ENCODE measurements around the gene AACS. TPM values are rescaled to one million over a fixed set of nuclear protein-coding genes. Genes with fewer than 3 reads are reported as not detected.

AACS gene
- total and polyA plus RNA-seq, 2 of the 13 experiments (the other 11 are each of a cell fraction or from before 2014, with no cell fraction given): 23.3 to 28.8 TPM

GRCh38 chr12:125120566-125120965 lies 55.3 kb downstream of the AACS start:
- BruUV-seq (replicated peaks): no TSS peak
- H3K4me1 ChIP-seq (ENCODE audit: insufficient read depth, low read length): peaks cover 16% of the 10 kb centered on the region
- H3K4me3 ChIP-seq (replicated peaks in 1 of 3; ENCODE audit: insufficient read depth in 1 of 3, low read depth in 2 of 3, low read length in 3 of 3): no peak overlapping the region
- CTCF ChIA-PET (ENCODE audit: low intra/inter-chr PET ratio, low total read pairs): no interaction called here
- no peak overlapping the region for H3K9ac ChIP-seq (ENCODE audit: insufficient read depth, low read depth, low read length)
- ATAC-seq (no peak), DNase-seq (ENCODE audit: low spot score) (no peak), FAIRE-seq (no peak)
- no peak overlapping the region for H2AFZ ChIP-seq (ENCODE audit: low read length)
- H3K27me3 ChIP-seq (ENCODE audit: control insufficient read depth in 1 of 2, insufficient read depth in 2 of 2, low read length in 2 of 2): no peaks in the 10 kb centered on the region
- H3K27ac ChIP-seq (ENCODE audit: extremely low read length, insufficient read depth, low read length): no peak overlapping the region
- peaks cover 24 to 30% of the 10 kb centered on the region in 2 experiments; a peak in 4 of 5 replicates for H3K36me3 ChIP-seq (replicated peaks in 1 of 2; ENCODE audit: control insufficient read depth in 1 of 2, insufficient read depth in 2 of 2, low read length in 2 of 2)
- no peak for TF ChIP-seq HBP1 (CRISPR knock-in tag; IDR thresholded peaks at IDR 0.05; ENCODE audit: low read depth)
- peak; percentile 50; the same call in 1 of the 2 replicates for TF ChIP-seq MNT (IDR thresholded peaks at IDR 0.05)
- no peaks in the 10 kb centered on the region for H4K20me1 ChIP-seq (ENCODE audit: insufficient read depth, low read length)
- intact Hi-C loops (cut with micrococcal nuclease; ENCODE audit: unreplicated experiment): no loop called here
- 99% methylated on average over 12 of the region's 12 CpGs for WGBS (ENCODE audit: low lambda C conversion rate)
- in situ Hi-C loops (cut with HindIII; ENCODE audit: extremely low pct_ligation_motif_present, low pct_unique_long_range_greater_than_20kb): no loop called here
- no peaks in the 10 kb centered on the region for H3K9me3 ChIP-seq (ENCODE audit: low read length)
- H3K79me2 ChIP-seq (ENCODE audit: insufficient read depth, low read length): no peaks in the 10 kb centered on the region
- POLR2A ChIA-PET: no interaction called here
- no peak overlapping the region for H3K4me2 ChIP-seq (ENCODE audit: low read depth, low read length)

- CTCF ChIA-PET (ENCODE audit: low intra/inter-chr PET ratio, low total read pairs): no interaction called here
- FAIRE-seq: no peak
- no peak overlapping the region for H3K4me2 ChIP-seq (ENCODE audit: low read depth, low read length)
Measured at GRCh38 chr12:125121106-125121505, 55.9 kb downstream of the AACS start.

More at GRCh38 chr12:125121106-125121505, 55.9 kb downstream of the AACS start:
- intact Hi-C loops (cut with micrococcal nuclease; ENCODE audit: unreplicated experiment) (no loop called here), in situ Hi-C loops (cut with HindIII; ENCODE audit: extremely low pct_ligation_motif_present, low pct_unique_long_range_greater_than_20kb) (no loop called here)
- Histone ChIP-seq H3K9ac (ENCODE audit: insufficient read depth, low read depth, low read length) (no peak overlapping the region), H3K4me3 (replicated peaks in 1 of 3; ENCODE audit: insufficient read depth in 1 of 3, low read depth in 2 of 3, low read length in 3 of 3) (no peak overlapping the region), H3K36me3 (replicated peaks in 1 of 2; ENCODE audit: control insufficient read depth in 1 of 2, insufficient read depth in 2 of 2, low read length in 2 of 2) (peaks cover 23 to 31% of the 10 kb centered on the region in 2 experiments; a peak in 4 of 5 replicates), H3K9me3 (ENCODE audit: low read length) (no peaks in the 10 kb centered on the region), H2AFZ (ENCODE audit: low read length) (no peak overlapping the region), H3K79me2 (ENCODE audit: insufficient read depth, low read length) (no peaks in the 10 kb centered on the region), H4K20me1 (ENCODE audit: insufficient read depth, low read length) (no peaks in the 10 kb centered on the region), H3K4me1 (ENCODE audit: insufficient read depth, low read length) (peaks cover 16% of the 10 kb centered on the region), H3K27ac (ENCODE audit: extremely low read length, insufficient read depth, low read length) (no peak overlapping the region), H3K27me3 (ENCODE audit: control insufficient read depth in 1 of 2, insufficient read depth in 2 of 2, low read length in 2 of 2) (no peaks in the 10 kb centered on the region)
- WGBS (ENCODE audit: low lambda C conversion rate): 98% methylated on average over 8 of the region's 14 CpGs
- DNase-seq (ENCODE audit: low spot score): no peak
- no TSS peak for BruUV-seq (replicated peaks)
- TF ChIP-seq SALL1 (CRISPR knock-in tag; IDR thresholded peaks at IDR 0.05) (no peak), U2AF2 (IDR thresholded peaks at IDR 0.05; ENCODE audit: low read depth, low read length) (no peak), TGIF2 (CRISPR knock-in tag; IDR thresholded peaks at IDR 0.05) (no peak), ZBTB42 (CRISPR knock-in tag; IDR thresholded peaks at IDR 0.05) (no peak), CEBPB (IDR thresholded peaks at IDR 0.05; ENCODE audit: borderline replicate concordance, low read depth, low read length) (peak; percentile 13; the same call in 1 of the 2 replicates), HOXA9 (CRISPR knock-in tag; IDR thresholded peaks at IDR 0.05; ENCODE audit: borderline replicate concordance) (no peak)
- POLR2A ChIA-PET: no interaction called here
- no peak; the same call in 2 of the 3 replicates for ATAC-seq
